Measurements from ENCODE around the gene COLQ. TPM values are rescaled to one million over a fixed set of nuclear protein-coding genes. Genes with fewer than 3 reads are reported as not detected.

COLQ gene
- total RNA-seq, 5 donors from 2014 or later (not counting 1 experiment from before 2014, with no cell fraction given): 5.1 to 11.4 (median 7.2) TPM

DNA sequence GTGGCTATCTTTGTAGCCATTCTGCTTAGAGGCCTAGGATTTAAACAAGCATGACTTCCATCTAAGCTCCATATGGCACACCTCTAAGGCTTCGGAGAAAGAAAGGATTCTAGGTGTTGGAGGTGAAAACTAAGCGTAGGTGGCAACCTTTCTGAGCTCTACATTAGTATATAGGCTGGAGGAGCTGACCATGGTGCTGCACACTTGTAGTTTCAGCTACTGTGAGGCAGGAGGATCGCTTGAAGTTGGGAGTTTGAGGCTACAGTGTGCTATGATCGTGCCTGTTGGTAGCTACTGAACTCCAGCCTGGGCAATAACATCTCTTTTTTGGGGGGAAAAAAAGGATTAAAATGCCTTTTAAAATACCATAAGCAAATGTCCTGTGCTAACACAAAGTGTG is 86.8 kb downstream of the COLQ start:
- Mint-ChIP-seq H3K36me3 (peaks cover 64% of the 10 kb centered on the region), H3K27me3 (no peaks in the 10 kb centered on the region), H3K4me3 (no peak overlapping the region), H3K27ac (no peak overlapping the region), H3K9me3 (no peaks in the 10 kb centered on the region), H3K4me1 (peaks cover 23 to 36% (median 31%) of the 10 kb centered on the region in 3 donors)
- Histone ChIP-seq H3K4me3 (ENCODE audit: control insufficient read depth in 1 of 2, extremely low read depth in 1 of 2, low read length in 1 of 2) (no peak overlapping the region), H3K27me3 (replicated peaks in 1 of 2; ENCODE audit: control insufficient read depth in 2 of 2, extremely low read depth in 1 of 2, insufficient read depth in 2 of 2, low read length in 1 of 2) (no peaks in the 10 kb centered on the region), H3K4me1 (ENCODE audit: control insufficient read depth in 1 of 2, extremely low read depth in 1 of 2, insufficient read depth in 2 of 2, low read length in 2 of 2) (peaks cover 0 to 10% of the 10 kb centered on the region in 2 experiments), H3K9me3 (no peaks in the 10 kb centered on the region), H3K36me3 (ENCODE audit: control insufficient read depth in 2 of 2, extremely low read depth in 1 of 2, insufficient read depth in 1 of 2, low read length in 1 of 2) (peaks cover 14 to 87% of the 10 kb centered on the region in 2 donors), H3K27ac (ENCODE audit: low read length) (no peak overlapping the region)
- 100% methylated on average over 2 of the region's 4 CpGs for WGBS (ENCODE audit: insufficient coverage)
- ChIA-PET CTCF (interaction anchor here in 1 of 2 donors (0.9 kb wide), 1 partner anchor 167 kb away, joined by 3 read pairs; no protein-coding TSS in a partner anchor), POLR2A (interaction anchor here in 1 of 2 donors (0.6 kb wide), 1 partner anchor 37 kb away, joined by 3 read pairs; no protein-coding TSS in a partner anchor)
- no peak for ATAC-seq (replicated peaks in 1 of 4)
- no peak for DNase-seq

DNA sequence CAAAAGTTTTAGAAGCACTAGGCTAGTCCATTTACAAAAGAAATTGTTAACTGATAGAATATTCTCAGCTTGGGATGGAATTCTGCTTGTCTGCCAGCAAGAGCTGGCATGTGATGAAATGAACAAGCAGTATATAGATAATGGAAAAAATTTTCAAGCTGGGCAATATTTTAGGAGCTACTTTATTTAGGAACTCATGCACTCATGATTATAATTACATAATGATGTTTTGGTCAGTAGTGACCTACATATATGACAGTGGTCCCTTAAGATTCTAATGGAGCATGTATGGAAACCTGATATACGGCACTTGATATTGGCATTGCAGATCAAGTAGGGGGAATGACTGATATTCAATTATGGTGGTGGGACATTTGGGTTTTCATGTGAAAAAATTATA is 88.0 kb downstream of the COLQ start:
- DNase-seq (no peak), ATAC-seq (replicated peaks in 1 of 4) (no peak)
- ChIA-PET POLR2A (interaction anchor here in 1 of 2 donors (0.6 kb wide), 1 partner anchor 205 kb away, joined by 3 read pairs; no protein-coding TSS in a partner anchor), CTCF (interaction anchor here in 1 of 2 donors (0.5 to 1.4 kb wide), 3 partner anchors 8 to 256 kb away, joined by 4 to 11 read pairs (median 4); no protein-coding TSS in a partner anchor)
- peaks cover 12 to 16% of the 10 kb centered on the region in 2 experiments for H3K4me1 ChIP-seq (ENCODE audit: control insufficient read depth in 1 of 2, extremely low read depth in 1 of 2, insufficient read depth in 2 of 2, low read length in 2 of 2)
- H3K9me3 Mint-ChIP-seq: no peaks in the 10 kb centered on the region
- H3K27me3 ChIP-seq (replicated peaks in 1 of 2; ENCODE audit: control insufficient read depth in 2 of 2, extremely low read depth in 1 of 2, insufficient read depth in 2 of 2, low read length in 1 of 2): no peaks in the 10 kb centered on the region
- peaks cover 13 to 75% of the 10 kb centered on the region in 2 donors for H3K36me3 ChIP-seq (ENCODE audit: control insufficient read depth in 2 of 2, extremely low read depth in 1 of 2, insufficient read depth in 1 of 2, low read length in 1 of 2)
- no peaks in the 10 kb centered on the region for H3K27me3 Mint-ChIP-seq
- peaks cover 52% of the 10 kb centered on the region for H3K36me3 Mint-ChIP-seq
- peaks cover 31 to 43% (median 40%) of the 10 kb centered on the region in 3 donors for H3K4me1 Mint-ChIP-seq
- H3K27ac ChIP-seq (ENCODE audit: low read length): no peak overlapping the region
- WGBS (ENCODE audit: insufficient coverage): 100% methylated on average over 1 of the region's 1 CpG
- H3K4me3 Mint-ChIP-seq: no peak overlapping the region
- no peaks in the 10 kb centered on the region for H3K9me3 ChIP-seq
- peak overlapping the region in 1 of 2 donors; percentile 6 for H3K27ac Mint-ChIP-seq
- H3K4me3 ChIP-seq (ENCODE audit: control insufficient read depth in 1 of 2, extremely low read depth in 1 of 2, low read length in 1 of 2): no peak overlapping the region

DNA sequence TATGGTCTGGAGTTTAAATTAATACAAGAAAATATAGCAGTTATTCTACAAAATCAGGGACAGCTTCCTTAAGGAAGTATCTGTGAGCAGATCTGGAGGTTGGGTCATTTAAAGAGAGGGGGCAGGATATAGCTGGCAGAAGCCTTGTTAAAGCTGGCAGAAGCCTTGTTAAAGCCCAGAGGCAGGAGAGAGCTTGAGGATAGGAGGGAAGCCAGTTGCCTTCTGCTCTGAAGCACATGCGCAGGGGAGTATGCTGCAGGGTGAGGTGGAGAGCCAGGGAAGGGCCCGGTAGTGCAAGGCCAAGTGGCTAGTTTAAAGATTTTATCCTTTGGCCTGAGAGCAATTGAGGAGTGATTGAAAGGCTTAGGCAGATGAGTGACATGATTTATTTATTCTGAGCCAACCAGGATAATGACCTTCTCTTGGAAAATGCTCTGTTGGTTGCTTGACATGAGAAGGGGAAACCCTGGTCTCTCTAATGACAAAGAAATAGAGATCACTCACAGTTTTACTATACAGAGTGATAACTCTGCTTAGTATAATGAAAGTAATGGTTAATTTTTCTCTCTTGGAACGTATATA is 90.2 kb downstream of the COLQ start:
- DNase-seq (no peak), ATAC-seq (replicated peaks in 1 of 4) (no peak)
- H3K27ac ChIP-seq (ENCODE audit: low read length): no peak overlapping the region
- H3K36me3 ChIP-seq (ENCODE audit: control insufficient read depth in 2 of 2, extremely low read depth in 1 of 2, insufficient read depth in 1 of 2, low read length in 1 of 2): peaks cover 5 to 55% of the 10 kb centered on the region in 2 donors
- H3K4me3 Mint-ChIP-seq: no peak overlapping the region
- H3K27me3 Mint-ChIP-seq: no peaks in the 10 kb centered on the region
- peak overlapping the region in 1 of 2 donors; percentile 33 for H3K27ac Mint-ChIP-seq
- H3K27me3 ChIP-seq (replicated peaks in 1 of 2; ENCODE audit: control insufficient read depth in 2 of 2, extremely low read depth in 1 of 2, insufficient read depth in 2 of 2, low read length in 1 of 2): no peaks in the 10 kb centered on the region
- H3K9me3 ChIP-seq: no peaks in the 10 kb centered on the region
- no peaks in the 10 kb centered on the region for H3K9me3 Mint-ChIP-seq
- ChIA-PET POLR2A (no interaction called here), CTCF (interaction anchor here (0.5 to 1.8 kb wide), 2 partner anchors 24 to 113 kb away, joined by 3 to 4 read pairs; no protein-coding TSS in a partner anchor)
- H3K4me1 Mint-ChIP-seq: peaks cover 45 to 63% (median 58%) of the 10 kb centered on the region in 3 donors
- peaks cover 23 to 27% of the 10 kb centered on the region in 2 experiments for H3K4me1 ChIP-seq (ENCODE audit: control insufficient read depth in 1 of 2, extremely low read depth in 1 of 2, insufficient read depth in 2 of 2, low read length in 2 of 2)
- H3K36me3 Mint-ChIP-seq: peaks cover 36% of the 10 kb centered on the region
- WGBS (ENCODE audit: insufficient coverage): 95% methylated on average over 2 of the region's 3 CpGs
- no peak overlapping the region for H3K4me3 ChIP-seq (ENCODE audit: control insufficient read depth in 1 of 2, extremely low read depth in 1 of 2, low read length in 1 of 2)

DNA sequence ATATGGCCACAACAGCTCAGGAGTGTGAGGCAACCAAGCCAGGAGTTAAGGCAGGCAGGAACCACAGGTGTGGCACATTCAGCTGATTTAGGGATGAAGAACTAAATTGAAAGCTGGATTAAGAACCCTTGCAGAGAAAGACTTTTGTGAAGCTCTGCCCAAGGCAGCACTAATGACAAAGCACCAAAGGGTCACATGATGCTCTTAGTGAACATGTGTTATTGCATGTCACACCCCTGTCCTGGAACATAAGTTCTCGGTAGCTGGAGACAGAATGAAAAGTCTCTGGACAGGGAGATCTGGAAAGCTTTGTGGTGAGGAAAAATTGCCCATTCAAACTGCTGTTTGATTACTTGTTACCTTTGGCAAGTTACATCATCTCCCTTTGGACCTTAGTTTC is 90.9 kb downstream of the COLQ start:
- H3K27me3 Mint-ChIP-seq: no peaks in the 10 kb centered on the region
- H3K4me1 Mint-ChIP-seq: peaks cover 53 to 70% (median 65%) of the 10 kb centered on the region in 3 donors
- ATAC-seq (replicated peaks in 1 of 4): no peak
- peaks cover 33% of the 10 kb centered on the region for H3K36me3 Mint-ChIP-seq
- no peak overlapping the region for H3K4me3 Mint-ChIP-seq
- no peak overlapping the region for H3K27ac Mint-ChIP-seq
- POLR2A ChIA-PET: interaction anchor here in 1 of 2 donors (0.7 kb wide), 1 partner anchor 96 kb away, joined by 8 read pairs; no protein-coding TSS in a partner anchor
- H3K9me3 ChIP-seq: no peaks in the 10 kb centered on the region
- no peak for DNase-seq
- H3K9me3 Mint-ChIP-seq: no peaks in the 10 kb centered on the region
- no peak overlapping the region for H3K4me3 ChIP-seq (ENCODE audit: control insufficient read depth in 1 of 2, extremely low read depth in 1 of 2, low read length in 1 of 2)
- no CpG with 5 or more reads among the region's 1 CpG for WGBS (ENCODE audit: insufficient coverage)
- H3K27me3 ChIP-seq (replicated peaks in 1 of 2; ENCODE audit: control insufficient read depth in 2 of 2, extremely low read depth in 1 of 2, insufficient read depth in 2 of 2, low read length in 1 of 2): no peaks in the 10 kb centered on the region
- CTCF ChIA-PET: interaction anchor here (0.5 to 1.8 kb wide), 5 partner anchors 23 to 166 kb away, joined by 3 to 5 read pairs (median 3); no protein-coding TSS in a partner anchor
- H3K4me1 ChIP-seq (ENCODE audit: control insufficient read depth in 1 of 2, extremely low read depth in 1 of 2, insufficient read depth in 2 of 2, low read length in 2 of 2): peaks cover 26 to 34% of the 10 kb centered on the region in 2 experiments
- H3K36me3 ChIP-seq (ENCODE audit: control insufficient read depth in 2 of 2, extremely low read depth in 1 of 2, insufficient read depth in 1 of 2, low read length in 1 of 2): peaks cover 3 to 48% of the 10 kb centered on the region in 2 donors
- H3K27ac ChIP-seq (ENCODE audit: low read length): no peak overlapping the region

DNA sequence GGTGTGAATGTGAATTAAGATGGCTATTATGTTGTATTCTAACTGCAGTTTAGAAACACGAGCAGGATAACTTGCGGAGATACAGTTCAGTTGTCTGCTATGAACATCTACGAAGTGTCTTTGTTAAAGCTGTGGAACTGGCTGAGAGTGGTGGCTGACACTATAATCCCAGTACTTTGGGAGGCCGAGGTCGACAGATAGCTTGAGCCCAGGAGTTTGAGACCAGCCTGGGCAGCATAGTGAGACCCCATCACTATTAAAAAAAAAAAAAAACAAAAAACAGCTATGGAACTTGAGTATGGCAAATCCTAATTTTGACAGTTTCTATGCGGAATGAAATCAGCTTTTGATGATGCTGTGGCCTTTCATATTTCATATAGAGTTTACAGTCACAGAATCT is 92.4 kb downstream of the COLQ start:
- ChIA-PET CTCF (interaction anchor here in 1 of 2 donors (1.3 kb wide), 1 partner anchor 223 kb away, joined by 4 read pairs; the partner anchor contains the start of gene CAPN7), POLR2A (no interaction called here)
- Mint-ChIP-seq H3K36me3 (peaks cover 29% of the 10 kb centered on the region), H3K27me3 (no peaks in the 10 kb centered on the region), H3K9me3 (no peaks in the 10 kb centered on the region), H3K4me1 (peaks cover 63 to 80% (median 69%) of the 10 kb centered on the region in 3 donors), H3K27ac (peak overlapping the region; percentile 88 to 96), H3K4me3 (peak overlapping the region; percentile 97 to 100 (median 97))
- no peaks in the 10 kb centered on the region for H3K9me3 ChIP-seq
- H3K36me3 ChIP-seq (ENCODE audit: control insufficient read depth in 2 of 2, extremely low read depth in 1 of 2, insufficient read depth in 1 of 2, low read length in 1 of 2): peaks cover 0 to 33% of the 10 kb centered on the region in 2 donors
- ATAC-seq (replicated peaks in 1 of 4): no peak
- H3K27me3 ChIP-seq (replicated peaks in 1 of 2; ENCODE audit: control insufficient read depth in 2 of 2, extremely low read depth in 1 of 2, insufficient read depth in 2 of 2, low read length in 1 of 2): no peaks in the 10 kb centered on the region
- H3K4me3 ChIP-seq (ENCODE audit: control insufficient read depth in 1 of 2, extremely low read depth in 1 of 2, low read length in 1 of 2): peak overlapping the region in 1 of 2 donors; percentile 93
- H3K4me1 ChIP-seq (ENCODE audit: control insufficient read depth in 1 of 2, extremely low read depth in 1 of 2, insufficient read depth in 2 of 2, low read length in 2 of 2): peaks cover 31 to 34% of the 10 kb centered on the region in 2 experiments
- DNase-seq: no peak
- 74% methylated on average over 4 of the region's 6 CpGs for WGBS (ENCODE audit: insufficient coverage)
- H3K27ac ChIP-seq (ENCODE audit: low read length): no peak overlapping the region

DNA sequence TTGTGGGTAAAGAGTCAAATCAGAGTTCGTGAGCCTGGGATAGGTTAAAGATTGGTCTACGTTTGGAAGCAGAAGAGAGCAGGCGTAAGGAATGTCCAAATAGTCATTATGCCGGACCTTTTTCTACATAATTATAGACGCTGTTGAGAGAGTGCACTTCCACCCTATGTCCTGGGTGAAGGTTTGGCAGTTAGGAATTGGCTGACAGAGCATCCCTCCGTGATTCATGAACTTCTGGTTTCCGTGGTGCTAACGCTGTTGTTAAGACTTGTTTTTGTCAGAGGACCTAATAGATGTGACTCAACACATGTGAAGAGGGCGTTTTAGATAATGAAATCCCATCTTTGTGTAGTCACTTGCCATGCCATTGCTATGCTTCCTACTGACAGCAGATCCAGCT is 93.0 kb downstream of the COLQ start:
- no peaks in the 10 kb centered on the region for H3K9me3 Mint-ChIP-seq
- H3K4me1 ChIP-seq (ENCODE audit: control insufficient read depth in 1 of 2, extremely low read depth in 1 of 2, insufficient read depth in 2 of 2, low read length in 2 of 2): peaks cover 31 to 34% of the 10 kb centered on the region in 2 experiments
- peak overlapping the region; percentile 88 to 96 for H3K27ac Mint-ChIP-seq
- peaks cover 25% of the 10 kb centered on the region for H3K36me3 Mint-ChIP-seq
- peaks cover 63 to 76% (median 69%) of the 10 kb centered on the region in 3 donors for H3K4me1 Mint-ChIP-seq
- WGBS (ENCODE audit: insufficient coverage): 0% methylated on average over 2 of the region's 9 CpGs
- DNase-seq (peak in 5 of 35 experiments; percentile 3 to 32 (median 13)), ATAC-seq (replicated peaks in 1 of 4) (peak in 2 of 4 experiments; percentile 18 to 36)
- H3K27me3 ChIP-seq (replicated peaks in 1 of 2; ENCODE audit: control insufficient read depth in 2 of 2, extremely low read depth in 1 of 2, insufficient read depth in 2 of 2, low read length in 1 of 2): no peaks in the 10 kb centered on the region
- no peaks in the 10 kb centered on the region for H3K9me3 ChIP-seq
- no peaks in the 10 kb centered on the region for H3K27me3 Mint-ChIP-seq
- peak overlapping the region; percentile 97 to 100 (median 97) for H3K4me3 Mint-ChIP-seq
- POLR2A ChIA-PET: no interaction called here
- H3K36me3 ChIP-seq (ENCODE audit: control insufficient read depth in 2 of 2, extremely low read depth in 1 of 2, insufficient read depth in 1 of 2, low read length in 1 of 2): peaks cover 0 to 31% of the 10 kb centered on the region in 2 donors
- no peak overlapping the region for H3K27ac ChIP-seq (ENCODE audit: low read length)
- CTCF ChIA-PET: no interaction called here
- peak overlapping the region; percentile 93 to 96 for H3K4me3 ChIP-seq (ENCODE audit: control insufficient read depth in 1 of 2, extremely low read depth in 1 of 2, low read length in 1 of 2)

All from T-cell (primary cell).